Limb (tissue), 2 donors: Measurements from ENCODE around the gene LIMD2.

Experiments
- DNase-seq, 2 donors: peaks; one replicate each; pipeline ENCODE4 v3.0.0-alpha.2; 2016; ENCODE audit errors: extremely low spot score in 2 of 2

The LIMD2 gene

GRCh38 chr17:63701868-63702720 is 2.2 kb upstream of the LIMD2 start:
- DNase-seq = no peak

GRCh38 chr17:63701456-63701820 is 1.5 kb upstream of the LIMD2 start:
- no peak for DNase-seq

GRCh38 chr17:63700528-63701455 is 867 bp upstream of the LIMD2 start:
- peak; percentile 18 to 76 for DNase-seq

GRCh38 chr17:63698886-63699637 is 863 bp downstream of the LIMD2 start:
- DNase-seq = peak; percentile 11 to 73

GRCh38 chr17:63698381-63698885 is 1.5 kb downstream of the LIMD2 start:
- DNase-seq = peak in 1 of 2 donors; percentile 43

- peak in 1 of 2 donors; percentile 39 for DNase-seq
These were observed 2.3 kb downstream of the LIMD2 start for GRCh38 chr17:63697341-63698286.

GRCh38 chr17:63696381-63696961 is 3.5 kb downstream of the LIMD2 start:
- peak in 1 of 2 donors; percentile 25 for DNase-seq

GRCh38 chr17:63695889-63696288 is 4.0 kb downstream of the LIMD2 start:
- DNase-seq = no peak

GRCh38 chr17:63694950-63695773 is 4.8 kb downstream of the LIMD2 start:
- peak in 1 of 2 donors; percentile 28 for DNase-seq

GRCh38 chr17:63694229-63694949 is 5.5 kb downstream of the LIMD2 start:
- DNase-seq = peak in 1 of 2 donors; percentile 29

GRCh38 chr17:63693411-63694113 is 6.4 kb downstream of the LIMD2 start:
- DNase-seq = peak in 1 of 2 donors; percentile 26

- no peak for DNase-seq
These were observed 7.6 kb downstream of the LIMD2 start for GRCh38 chr17:63692195-63692816.

GRCh38 chr17:63689479-63689878 is 10.4 kb downstream of the LIMD2 start:
- no peak for DNase-seq

- DNase-seq = no peak
These were observed 11.4 kb downstream of the LIMD2 start for GRCh38 chr17:63688396-63689020.

- no peak for DNase-seq
These were observed 13.7 kb downstream of the LIMD2 start for GRCh38 chr17:63686138-63686685.

GRCh38 chr17:63685578-63685977 is 14.3 kb downstream of the LIMD2 start:
- no peak for DNase-seq
